Measurements from ENCODE around the gene INAFM2.

Gene INAFM2

DNA sequence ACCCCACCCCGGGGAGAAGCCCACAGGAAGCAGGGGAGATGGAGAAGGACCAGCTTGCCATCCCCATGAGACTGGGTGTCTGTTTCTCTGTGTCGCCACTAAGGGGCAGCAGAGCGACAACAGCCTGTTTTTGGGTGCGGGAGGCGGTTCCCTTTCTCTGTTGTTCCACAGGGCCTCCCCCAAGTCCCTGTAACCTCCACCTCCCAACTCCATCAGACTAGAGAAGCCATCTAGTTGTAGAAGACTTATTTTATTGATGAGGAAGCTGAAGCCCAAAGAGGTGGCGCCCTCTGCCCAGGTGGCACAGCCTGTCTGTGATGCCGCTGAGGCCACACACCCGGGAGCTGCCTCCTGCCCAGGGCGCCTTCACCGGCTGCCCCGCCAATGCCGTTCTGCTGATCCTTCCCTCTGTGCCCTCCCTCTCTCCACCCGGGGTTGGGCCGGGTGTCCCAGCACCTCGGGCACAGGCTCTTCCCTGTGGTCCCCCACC, 21.2 kb downstream of the INAFM2 start:
- DNase-seq (ENCODE audit: low read depth), result peak; percentile 37

DNA sequence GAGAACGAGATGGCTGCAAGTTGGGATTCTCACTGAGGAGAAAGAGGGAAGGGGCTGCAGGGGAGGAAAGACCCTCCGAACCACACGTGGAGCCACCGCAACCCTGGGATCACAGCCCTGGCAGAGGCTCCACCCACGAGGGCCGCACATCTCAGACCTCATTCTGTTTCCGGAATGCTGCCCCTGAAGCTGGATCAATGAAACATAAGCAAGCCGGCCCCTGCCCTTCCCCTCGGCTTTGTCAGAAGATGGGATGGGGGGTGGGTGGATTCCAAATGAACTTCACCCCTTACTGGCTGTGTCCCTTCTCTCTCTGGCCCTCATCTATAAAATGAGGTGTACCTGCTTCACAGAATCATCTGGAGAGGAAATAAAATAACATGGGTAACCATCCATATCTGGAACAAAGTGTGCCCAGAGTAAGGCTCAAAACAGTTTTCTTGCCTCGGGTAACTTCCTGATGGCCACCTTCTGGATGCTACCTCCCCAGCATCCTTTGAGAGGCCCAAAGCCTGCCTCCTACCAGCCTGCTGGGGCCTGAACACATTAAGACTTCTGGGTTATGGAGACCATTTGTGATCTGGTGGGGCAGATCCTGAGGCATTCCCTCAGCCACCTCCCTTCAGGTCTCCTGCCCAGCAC, 21.9 kb downstream of the INAFM2 start:
- no peak for DNase-seq (ENCODE audit: low read depth)

DNA sequence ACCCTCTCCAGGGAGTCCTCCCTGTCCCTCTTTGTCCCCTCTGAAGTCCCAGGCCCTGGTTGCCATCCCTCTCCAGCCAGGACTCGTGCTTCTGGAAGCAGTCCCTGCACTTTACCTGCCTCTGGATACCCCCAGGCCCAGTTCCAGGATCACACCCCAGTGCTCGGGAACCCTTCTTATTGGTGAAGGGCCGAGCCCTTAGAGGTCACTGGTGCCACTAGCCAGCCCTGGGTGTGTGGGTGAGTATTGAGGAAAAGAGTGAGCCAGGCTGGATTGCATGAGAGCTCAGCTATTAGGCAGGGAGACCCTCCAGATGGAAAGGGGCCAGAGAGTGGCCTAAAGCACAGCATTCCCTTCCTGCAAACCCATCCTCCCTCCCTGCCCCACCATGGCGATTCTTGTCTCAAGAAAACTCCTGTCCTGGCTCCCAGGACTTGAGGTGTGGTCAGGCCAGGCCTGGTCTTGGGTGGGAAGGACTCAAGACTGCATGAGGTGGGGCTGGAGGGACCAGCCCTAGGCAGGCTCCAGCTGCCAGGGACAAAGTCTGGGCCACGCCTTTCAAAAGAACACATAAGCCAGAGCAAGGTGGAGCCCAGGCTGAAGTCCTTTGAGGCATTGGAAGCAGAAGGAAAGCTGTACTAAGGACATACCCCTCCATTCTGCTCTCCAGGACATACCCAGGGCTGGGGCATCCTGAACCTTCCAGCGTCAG, 22.5 kb downstream of the INAFM2 start:
- no peak for DNase-seq (ENCODE audit: low read depth)

DNA sequence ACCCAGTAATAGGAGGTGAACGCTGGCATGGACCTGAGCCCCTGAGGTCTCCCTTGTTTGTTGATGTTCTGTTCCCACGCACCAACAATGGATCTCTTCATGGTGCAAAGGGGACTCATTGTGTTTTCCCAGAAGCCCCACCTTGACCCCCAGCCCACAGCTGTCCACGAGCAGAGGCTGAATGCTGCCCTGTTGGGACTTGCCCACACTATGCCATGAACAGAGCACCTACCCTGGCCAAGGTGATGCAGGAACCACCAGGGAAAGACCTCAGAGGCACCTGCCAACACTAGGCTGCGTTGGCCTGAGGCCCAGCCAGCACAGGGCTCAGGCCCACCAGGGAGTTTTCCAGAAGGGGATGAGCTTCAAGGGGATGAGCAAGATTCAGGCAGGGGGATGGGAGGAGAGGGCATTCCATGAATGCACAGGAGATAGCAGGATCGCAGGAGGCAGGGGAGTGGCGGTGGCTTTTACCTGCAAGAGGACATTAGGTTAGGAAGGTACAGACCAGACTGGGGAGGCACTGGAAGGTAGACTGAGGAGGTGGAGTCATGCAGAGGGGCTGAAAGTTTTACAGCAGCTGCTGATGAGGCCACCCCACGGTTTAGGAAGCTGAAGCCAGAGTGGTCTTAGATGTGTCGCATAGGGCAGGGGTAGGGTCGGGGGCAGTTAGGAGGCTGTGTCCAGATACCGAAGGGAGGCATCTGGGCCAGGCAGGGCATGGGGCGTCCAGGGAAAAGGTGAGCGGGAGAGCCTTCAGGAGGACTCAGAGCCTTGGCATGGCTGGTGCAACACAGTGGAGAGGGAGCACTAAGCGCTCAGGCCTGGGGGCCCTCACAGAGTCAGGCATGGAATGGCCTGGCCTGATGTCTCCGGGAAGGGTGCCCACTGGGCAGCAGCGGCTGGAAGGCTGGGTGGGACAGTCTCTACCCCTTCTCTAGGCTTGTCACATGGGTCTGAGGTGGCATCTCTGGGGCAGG, 23.4 kb downstream of the INAFM2 start:
- no peak for DNase-seq (ENCODE audit: low read depth)

DNA sequence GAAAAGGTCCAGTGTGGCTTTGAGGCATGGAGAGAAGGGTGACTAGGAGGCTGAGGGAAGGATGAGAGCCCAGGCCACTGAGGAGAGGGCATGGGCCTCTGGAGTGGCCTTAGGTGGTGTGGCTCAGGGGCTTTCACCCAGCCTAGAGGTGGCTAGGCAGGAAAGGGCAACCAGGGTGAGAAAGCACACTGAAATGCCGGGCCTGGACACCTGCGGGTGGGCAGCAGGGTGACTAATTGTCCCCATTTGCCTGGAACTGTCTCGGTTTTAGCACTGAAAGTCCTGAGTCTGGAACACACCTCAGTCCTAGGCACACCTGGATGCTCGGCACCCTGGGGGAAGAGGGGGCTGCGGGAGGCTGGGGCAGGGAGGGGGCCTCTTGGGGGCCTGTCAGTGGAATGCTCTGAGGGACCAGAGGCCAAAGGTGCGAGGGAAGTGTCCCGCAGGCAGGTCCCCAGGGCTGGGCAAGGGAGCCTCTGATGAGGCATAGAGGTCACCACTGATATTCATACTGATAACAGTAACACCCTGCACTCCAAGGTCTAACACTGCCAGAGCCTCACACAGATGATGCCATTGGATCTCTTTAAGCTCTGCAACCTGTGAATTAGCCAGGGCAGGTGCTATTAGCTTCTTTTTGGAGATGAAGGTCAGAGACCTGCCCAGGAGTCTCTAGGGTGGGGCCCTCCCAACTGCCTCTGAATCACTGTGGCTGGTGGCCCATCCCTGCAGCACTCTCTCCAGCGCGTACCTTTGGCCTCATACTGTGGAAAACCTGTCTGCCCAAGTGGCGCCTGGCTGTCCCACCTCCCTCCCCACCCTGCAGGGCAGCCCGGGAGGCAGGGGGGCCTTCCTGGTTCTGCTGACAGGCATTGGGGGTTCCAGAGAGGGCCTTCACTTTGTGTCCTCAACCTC, 24.3 kb downstream of the INAFM2 start:
- no peak for DNase-seq (ENCODE audit: low read depth)

DNA sequence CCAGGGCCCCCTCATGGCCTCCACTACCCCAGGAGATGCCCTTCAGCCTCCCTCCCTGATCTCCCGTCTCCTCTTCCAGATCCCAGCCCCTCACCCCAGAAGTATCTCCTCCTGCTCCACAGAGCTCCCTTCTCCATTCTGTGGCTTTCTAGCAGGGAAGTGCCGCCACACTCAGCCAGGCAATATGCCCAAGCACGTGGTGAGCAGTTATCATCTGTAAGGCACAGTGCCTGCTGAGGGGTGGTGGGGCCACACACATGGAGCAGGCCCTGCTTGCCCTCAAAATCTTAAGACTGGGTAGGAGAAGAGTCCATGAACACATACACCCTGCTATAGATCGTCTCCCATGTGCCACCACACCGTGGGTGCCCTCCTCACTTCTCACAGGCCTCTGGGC, 25.0 kb downstream of the INAFM2 start:
- DNase-seq (ENCODE audit: low read depth), result no peak

GRCh38 chr15:40349163-40349562, 25.7 kb downstream of the INAFM2 start:
- no peak for DNase-seq (ENCODE audit: low read depth)

DNA sequence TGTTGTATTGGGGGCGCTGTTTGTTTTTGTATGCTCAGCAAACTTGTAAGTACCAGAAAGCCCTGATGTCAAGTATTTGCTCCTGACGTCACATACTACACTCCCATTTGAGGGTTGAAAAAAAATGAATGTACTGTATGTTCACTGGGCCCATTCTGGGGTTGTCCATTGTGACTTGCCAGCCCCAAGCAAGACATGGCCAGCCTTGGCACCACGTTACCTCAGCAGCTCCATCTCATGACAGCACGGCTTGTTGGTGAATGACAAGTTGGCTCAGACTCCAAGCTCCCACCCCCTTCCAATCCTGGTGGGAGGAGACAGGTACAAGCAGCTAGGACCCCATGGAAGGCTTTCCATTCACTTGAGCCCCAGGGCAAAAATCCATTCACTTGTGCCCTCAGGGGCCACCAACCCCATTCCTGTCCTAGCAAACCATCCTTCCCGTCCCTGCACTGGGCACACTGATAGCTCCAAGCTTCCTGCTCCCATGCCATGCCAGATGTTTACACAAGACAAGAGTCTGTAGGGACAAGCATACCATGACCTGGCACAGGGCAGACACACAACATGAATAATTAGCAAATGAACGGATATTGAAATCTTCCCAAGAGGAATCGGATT, 28.9 kb downstream of the INAFM2 start:
- no peak for DNase-seq (ENCODE audit: low read depth)

DNA sequence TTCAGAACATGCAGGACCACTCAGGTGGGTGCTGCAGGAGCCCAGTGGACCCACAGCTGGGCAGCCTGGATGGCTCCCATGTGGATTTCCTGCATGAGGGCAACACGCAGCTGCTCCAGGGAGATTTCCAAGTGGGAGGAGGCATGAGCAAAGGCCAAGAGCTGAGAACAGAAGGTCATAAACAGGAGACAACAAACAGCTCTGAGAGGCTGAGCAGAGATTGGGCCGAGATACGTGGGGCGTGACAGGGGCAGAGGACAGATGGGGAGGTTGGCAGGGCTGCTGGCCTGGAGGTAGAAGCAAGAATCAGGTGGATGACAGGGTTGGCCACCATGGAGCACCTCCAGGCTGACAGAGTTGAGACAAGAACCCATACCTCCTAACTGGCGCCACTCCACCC, 30.2 kb downstream of the INAFM2 start:
- no peak for DNase-seq (ENCODE audit: low read depth)

DNA sequence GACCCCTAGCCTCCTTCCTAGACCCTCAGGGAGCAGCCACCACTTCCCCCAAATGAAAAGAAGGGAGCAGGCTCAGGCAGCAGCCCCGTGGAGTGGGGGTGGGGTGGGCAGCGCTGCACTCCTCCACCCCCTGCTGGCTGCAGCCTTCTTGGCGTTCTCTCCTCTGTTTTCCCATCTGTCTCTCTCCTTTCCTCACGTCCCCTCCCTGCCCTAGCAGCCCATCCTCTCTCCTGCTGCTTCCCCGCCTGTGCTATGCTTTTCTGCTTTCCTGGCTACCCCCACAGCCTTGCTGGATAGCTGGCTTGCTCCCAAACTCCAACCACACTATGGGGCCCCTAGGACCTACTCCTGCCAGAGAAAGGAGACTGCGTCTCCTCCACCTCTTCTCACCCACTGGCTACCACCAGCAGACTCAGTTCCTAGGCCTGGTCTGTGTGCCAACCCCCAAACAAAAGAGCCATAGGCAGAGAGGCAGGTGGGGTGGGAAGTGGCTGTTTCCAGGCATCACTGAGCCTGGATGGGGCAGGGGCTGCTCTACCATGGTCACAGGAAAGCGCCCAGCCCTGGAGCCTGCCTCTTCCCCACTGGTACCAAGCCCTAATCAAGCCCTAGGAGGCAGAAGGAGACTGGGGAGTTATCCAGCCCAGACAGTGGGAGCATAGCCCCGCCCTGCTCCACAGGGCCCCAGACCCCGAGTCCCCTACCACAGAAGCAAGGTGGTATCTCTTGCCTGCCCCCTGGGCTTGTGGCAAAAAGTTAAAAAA, 31.1 kb downstream of the INAFM2 start:
- DNase-seq (ENCODE audit: low read depth), result no peak

- DNase-seq (ENCODE audit: low read depth), result no peak
Observed at GRCh38 chr15:40355976-40356585, 32.6 kb downstream of the INAFM2 start.

- no peak for DNase-seq (ENCODE audit: low read depth)
Observed at GRCh38 chr15:40357246-40357645, 33.8 kb downstream of the INAFM2 start.

DNA sequence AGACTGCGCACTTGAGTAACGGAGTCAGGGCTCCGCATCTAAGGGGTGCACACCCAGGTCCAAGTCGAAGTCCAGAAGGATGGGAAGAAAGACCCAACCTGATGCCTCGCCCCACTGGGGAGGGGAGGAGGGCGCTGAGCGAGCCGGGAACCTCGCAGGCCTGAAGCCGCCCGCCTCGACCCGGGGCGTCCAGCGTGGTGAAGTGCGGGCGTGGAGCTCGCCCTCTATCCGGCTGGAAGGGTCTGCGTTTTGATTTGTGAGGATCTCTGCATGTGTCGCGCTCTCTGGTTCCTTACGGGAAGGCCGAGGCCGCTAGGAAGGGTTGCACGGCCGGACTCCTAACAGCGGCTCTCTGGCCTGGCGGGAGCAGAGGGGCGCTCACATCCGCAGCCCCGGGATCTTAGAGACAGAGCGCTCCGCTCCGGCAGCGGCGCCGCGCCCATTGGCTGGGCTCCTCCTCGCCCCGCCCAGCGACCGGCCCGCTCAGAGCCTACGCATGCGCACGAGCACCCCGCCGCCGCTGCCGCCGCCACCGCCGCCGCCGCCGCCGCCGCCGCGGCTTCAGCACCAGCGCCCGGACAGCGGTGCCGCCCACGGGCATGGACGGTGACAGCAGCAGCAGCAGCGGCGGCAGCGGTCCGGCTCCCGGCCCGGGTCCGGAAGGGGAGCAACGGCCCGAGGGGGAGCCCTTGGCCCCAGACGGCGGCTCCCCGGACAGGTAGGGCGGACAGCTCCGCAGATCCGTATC, 34.4 kb downstream of the INAFM2 start, which contains the start of gene DISP2:
TSS of gene DISP2 (plus strand) at position 497 of the 748 bp plus-strand sequence. CDS start at position 600, 103 bp downstream.
- peak; percentile 76 for DNase-seq (ENCODE audit: low read depth)

DNA sequence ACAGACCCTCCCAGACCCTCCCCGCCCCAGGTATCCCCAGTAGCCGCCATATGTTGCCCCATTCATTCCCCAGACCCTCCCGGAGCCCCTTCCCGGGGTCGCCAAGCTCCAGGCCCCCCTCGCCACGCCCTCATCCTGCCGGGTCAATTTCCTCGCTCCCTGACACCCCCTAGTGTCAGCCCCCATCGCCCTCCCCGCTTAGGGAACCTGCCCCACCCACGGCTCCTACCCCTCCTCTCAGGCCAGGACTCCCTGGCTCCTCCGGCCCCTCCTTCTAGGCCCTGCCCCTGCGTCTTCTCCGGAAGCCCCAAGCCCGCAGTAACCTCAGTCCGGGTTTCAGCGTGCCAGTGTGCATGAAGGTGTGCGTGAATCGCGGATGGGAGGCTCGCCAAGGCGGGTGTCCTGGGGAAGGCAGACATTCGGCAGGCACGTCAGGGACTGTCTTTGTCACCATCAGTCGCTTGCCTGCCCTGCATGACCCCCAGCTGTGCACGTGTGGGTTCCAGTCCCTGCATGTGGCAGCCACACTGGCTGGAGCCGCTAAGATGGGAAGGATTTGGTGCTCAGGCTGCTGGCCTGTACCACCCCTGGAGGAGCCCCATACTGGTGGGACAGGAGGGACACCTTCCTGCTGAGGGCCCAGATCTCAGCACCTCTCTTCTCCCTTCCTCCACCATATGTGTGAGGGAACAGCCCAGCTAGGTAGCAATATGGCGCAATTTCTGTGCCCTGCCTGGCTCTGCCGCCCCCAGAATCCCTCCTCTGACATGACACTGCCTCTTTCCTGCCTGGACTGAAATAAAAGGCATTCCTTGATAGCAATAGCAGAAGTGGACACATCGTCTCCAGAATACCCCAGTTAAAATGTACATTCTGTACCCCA, 35.2 kb downstream of the INAFM2 start:
- DNase-seq (ENCODE audit: low read depth), result no peak

DNA sequence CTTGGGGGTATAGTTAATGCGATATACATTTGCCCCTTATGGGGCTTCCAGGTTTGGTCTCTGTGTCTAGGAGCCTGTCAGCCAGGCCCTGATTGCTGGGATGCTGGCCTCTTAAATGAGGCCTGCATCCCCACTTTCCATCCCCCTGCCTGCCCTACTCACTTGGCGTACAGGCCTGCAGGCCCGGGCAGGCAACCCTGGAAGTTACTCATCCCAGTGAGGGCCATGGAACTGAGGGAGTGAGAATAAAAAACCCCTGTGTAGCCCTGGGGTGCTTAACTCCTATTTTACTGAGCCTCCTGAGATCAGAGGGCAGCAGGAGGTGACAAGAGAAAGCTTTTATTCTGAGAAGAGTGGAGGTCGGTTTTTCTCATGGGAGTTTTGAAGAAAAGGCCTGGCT, 36.5 kb downstream of the INAFM2 start:
- DNase-seq (ENCODE audit: low read depth), result no peak

DNA sequence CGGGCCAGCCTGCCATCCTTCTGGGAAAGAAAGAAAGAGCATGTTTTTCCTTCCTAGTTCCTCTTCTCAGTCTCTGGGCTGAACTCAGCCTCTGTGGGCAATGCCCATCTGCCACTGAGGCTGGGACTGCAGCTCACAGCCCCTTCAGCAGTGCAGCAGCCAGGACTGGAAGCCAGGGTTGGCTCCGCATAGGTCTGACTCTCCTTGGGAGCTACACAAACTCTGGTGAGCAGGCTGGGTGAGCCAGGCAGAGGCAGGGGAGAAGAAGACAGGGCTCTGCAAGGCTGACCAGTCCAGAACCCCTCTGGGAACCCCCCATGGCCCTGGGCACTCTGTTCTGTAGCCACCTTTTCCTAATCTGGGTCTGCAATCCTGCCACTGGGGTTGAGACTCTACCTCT, 38.1 kb downstream of the INAFM2 start:
- no peak for DNase-seq (ENCODE audit: low read depth)

DNA sequence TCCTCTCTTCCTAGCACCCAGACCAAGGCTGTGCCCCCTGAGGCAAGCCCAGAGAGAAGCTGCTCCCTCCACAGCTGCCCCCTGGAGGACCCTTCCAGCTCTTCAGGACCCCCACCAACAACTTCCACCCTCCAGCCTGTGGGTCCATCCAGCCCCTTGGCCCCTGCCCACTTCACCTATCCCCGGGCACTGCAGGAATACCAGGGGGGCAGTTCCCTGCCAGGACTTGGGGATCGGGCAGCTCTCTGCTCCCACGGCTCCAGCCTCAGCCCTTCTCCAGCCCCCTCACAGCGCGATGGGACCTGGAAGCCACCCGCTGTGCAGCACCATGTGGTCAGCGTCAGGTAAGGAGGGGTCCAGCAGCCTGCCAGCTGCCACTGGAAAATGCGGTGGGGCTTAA, 40.1 kb downstream of the INAFM2 start:
- no peak for DNase-seq (ENCODE audit: low read depth)

GRCh38 chr15:40364251-40364650, 40.8 kb downstream of the INAFM2 start:
- no peak for DNase-seq (ENCODE audit: low read depth)

All from stimulated activated CD8-positive, alpha-beta memory T cell treated with anti-CD3 and anti-CD28 coated beads, Interleukin-7, amount 100 ng/mL, for 24 hours (primary cell).